NCI-H226 (cell line): ENCODE measurements around the gene TIAM1.
A peak's percentile ranks its signal among the peaks of the same experiment; 100 is the strongest.

ENCODE experiments used
- DNase-seq: peaks from one replicate; pipeline ENCODE4 v3.0.0-alpha.2; 2015

TIAM1 gene

GRCh38 chr21:31195334-31196015 lies 148.6 kb downstream of the TIAM1 start:
- no peak for DNase-seq

- no peak for DNase-seq
Observed at GRCh38 chr21:31194510-31195293, 149.4 kb downstream of the TIAM1 start.

GRCh38 chr21:31193761-31194160 lies 150.3 kb downstream of the TIAM1 start:
- DNase-seq, result no peak

- DNase-seq, result no peak
Observed at GRCh38 chr21:31191553-31191952, 152.5 kb downstream of the TIAM1 start.

GRCh38 chr21:31190516-31190915 lies 153.5 kb downstream of the TIAM1 start:
- no peak for DNase-seq

- no peak for DNase-seq
Observed at GRCh38 chr21:31187499-31187898, 156.6 kb downstream of the TIAM1 start.

- no peak for DNase-seq
Observed at GRCh38 chr21:31186916-31187315, 157.1 kb downstream of the TIAM1 start.

- no peak for DNase-seq
Observed at GRCh38 chr21:31185663-31186062, 158.4 kb downstream of the TIAM1 start.

- DNase-seq, result no peak
Observed at GRCh38 chr21:31184876-31185275, 159.2 kb downstream of the TIAM1 start.

- DNase-seq, result no peak
Observed at GRCh38 chr21:31184459-31184858, 159.6 kb downstream of the TIAM1 start.

- DNase-seq, result no peak
Observed at GRCh38 chr21:31182231-31183140, 161.6 kb downstream of the TIAM1 start.

GRCh38 chr21:31181082-31181750 lies 162.8 kb downstream of the TIAM1 start:
- no peak for DNase-seq

- peak; percentile 9 for DNase-seq
Observed at GRCh38 chr21:31180256-31181081, 163.6 kb downstream of the TIAM1 start.

- no peak for DNase-seq
Observed at GRCh38 chr21:31176725-31177124, 167.3 kb downstream of the TIAM1 start.

GRCh38 chr21:31176080-31176551 lies 167.9 kb downstream of the TIAM1 start:
- no peak for DNase-seq

GRCh38 chr21:31173881-31174555 lies 170.0 kb downstream of the TIAM1 start:
- DNase-seq, result no peak

GRCh38 chr21:31172328-31172727 lies 171.7 kb downstream of the TIAM1 start:
- DNase-seq, result no peak

- no peak for DNase-seq
Observed at GRCh38 chr21:31164713-31165694, 179.1 kb downstream of the TIAM1 start.

- DNase-seq, result no peak
Observed at GRCh38 chr21:31162827-31163226, 181.2 kb downstream of the TIAM1 start.
